ENCODE results near the gene MAFF.
"Not testable (repeated sequence)": the region's sequence is repeated elsewhere in the genome, so short reads cannot be mapped to it uniquely, and the experiment has no call there.

MAFF gene

GRCh38 chr22:38201711-38202436 is at the start of gene MAFF:
TSS of gene MAFF (plus strand) at chr22:38201994. CDS start at chr22:38213854, 11,860 bp downstream.
- peak; percentile 85 to 91 (median 87) for DNase-seq (ENCODE audit: low read depth in 2 of 3, low spot score in 2 of 3)

GRCh38 chr22:38153821-38154562 is 47.8 kb upstream of the MAFF start:
- DNase-seq (ENCODE audit: low read depth in 2 of 3, low spot score in 2 of 3), result no peak

- not testable (repeated sequence) for DNase-seq (ENCODE audit: low read depth in 2 of 3, low spot score in 2 of 3)
Observed at GRCh38 chr22:38154563-38154915, 47.3 kb upstream of the MAFF start.

GRCh38 chr22:38155703-38156102 is 46.1 kb upstream of the MAFF start:
- no peak for DNase-seq (ENCODE audit: low read depth in 2 of 3, low spot score in 2 of 3)

- no peak for DNase-seq (ENCODE audit: low read depth in 2 of 3, low spot score in 2 of 3)
Observed at GRCh38 chr22:38162881-38163843, 38.6 kb upstream of the MAFF start.

- no peak for DNase-seq (ENCODE audit: low read depth in 2 of 3, low spot score in 2 of 3)
Observed at GRCh38 chr22:38163844-38164550, 37.8 kb upstream of the MAFF start.

- DNase-seq (ENCODE audit: low read depth in 2 of 3, low spot score in 2 of 3), result no peak
Observed at GRCh38 chr22:38164551-38164918, 37.3 kb upstream of the MAFF start.

- DNase-seq (ENCODE audit: low read depth in 2 of 3, low spot score in 2 of 3), result no peak
Observed at GRCh38 chr22:38165922-38166593, 35.7 kb upstream of the MAFF start.

- no peak for DNase-seq (ENCODE audit: low read depth in 2 of 3, low spot score in 2 of 3)
Observed at GRCh38 chr22:38167988-38168407, 33.8 kb upstream of the MAFF start.

- DNase-seq (ENCODE audit: low read depth in 2 of 3, low spot score in 2 of 3), result no peak
Observed at GRCh38 chr22:38169116-38169515, 32.7 kb upstream of the MAFF start.

- DNase-seq (ENCODE audit: low read depth in 2 of 3, low spot score in 2 of 3), result no peak
Observed at GRCh38 chr22:38170469-38170868, 31.3 kb upstream of the MAFF start.

GRCh38 chr22:38171927-38172831 is 29.6 kb upstream of the MAFF start:
- no peak for DNase-seq (ENCODE audit: low read depth in 2 of 3, low spot score in 2 of 3)

- peak in 1 of 3 experiments; percentile 42 for DNase-seq (ENCODE audit: low read depth in 2 of 3, low spot score in 2 of 3)
Observed at GRCh38 chr22:38172832-38173640, 28.8 kb upstream of the MAFF start.

GRCh38 chr22:38173641-38173906 is 28.2 kb upstream of the MAFF start:
- DNase-seq (ENCODE audit: low read depth in 2 of 3, low spot score in 2 of 3), result no peak

- no peak for DNase-seq (ENCODE audit: low read depth in 2 of 3, low spot score in 2 of 3)
Observed at GRCh38 chr22:38174626-38175025, 27.2 kb upstream of the MAFF start.

GRCh38 chr22:38175206-38176118 is 26.3 kb upstream of the MAFF start:
- DNase-seq (ENCODE audit: low read depth in 2 of 3, low spot score in 2 of 3), result no peak

GRCh38 chr22:38176170-38176741 is 25.5 kb upstream of the MAFF start:
- peak in 2 of 3 experiments; percentile 28 to 50 for DNase-seq (ENCODE audit: low read depth in 2 of 3, low spot score in 2 of 3)

Measured in activated CD8-positive, alpha-beta memory T cell treated with anti-CD3 and anti-CD28 coated beads for 48 hours (primary cell).